HG02938 (cell line): ENCODE data around the gene PRCD.

Source experiments
- ATAC-seq: cut with Tn5 transposase; IDR thresholded peaks from one replicate; pipeline ENCODE4 v1.9.1; 2021; ENCODE audit warnings: mild to moderate bottlenecking, moderate library complexity; ENCODE audit not compliant: unreplicated experiment

Gene PRCD

DNA sequence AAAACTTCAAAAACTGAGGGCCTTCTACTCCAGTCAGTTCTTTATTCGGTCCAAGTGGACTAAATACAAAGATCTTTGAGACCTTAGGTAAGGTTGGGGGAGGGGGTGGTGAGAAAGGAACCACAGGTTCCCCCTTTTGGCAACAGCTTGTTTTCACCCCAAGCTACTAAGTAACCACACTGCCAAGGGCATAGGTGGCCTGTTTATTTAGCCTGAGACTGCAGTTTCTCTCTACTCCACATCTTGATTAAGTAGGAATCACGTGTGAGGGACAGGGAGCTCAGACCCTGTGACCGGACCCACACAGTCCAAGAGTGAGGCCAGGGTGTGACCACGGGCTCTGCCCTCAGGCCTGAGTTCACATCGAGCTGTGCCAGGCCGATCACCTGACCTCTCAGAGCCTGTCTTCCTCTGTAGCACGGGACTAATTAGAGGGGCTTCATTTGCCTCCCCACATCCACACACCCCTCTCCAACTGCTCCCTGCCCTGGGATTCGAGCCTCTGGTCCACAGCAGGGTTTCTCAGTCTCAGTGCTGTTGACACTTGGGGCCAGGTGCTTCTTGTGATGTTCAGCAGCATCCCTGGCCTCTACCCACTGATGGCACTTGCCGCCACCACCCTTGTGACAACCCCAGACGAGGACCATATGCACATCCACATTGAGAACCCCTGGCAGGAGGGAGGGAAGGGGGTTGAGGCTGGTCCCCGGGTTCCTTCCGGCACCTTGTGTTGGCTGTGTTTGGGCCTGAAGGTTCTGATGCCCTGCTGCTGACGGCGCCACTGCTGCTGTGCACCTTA, 28.0 kb downstream of the PRCD start:
- ATAC-seq: no peak

DNA sequence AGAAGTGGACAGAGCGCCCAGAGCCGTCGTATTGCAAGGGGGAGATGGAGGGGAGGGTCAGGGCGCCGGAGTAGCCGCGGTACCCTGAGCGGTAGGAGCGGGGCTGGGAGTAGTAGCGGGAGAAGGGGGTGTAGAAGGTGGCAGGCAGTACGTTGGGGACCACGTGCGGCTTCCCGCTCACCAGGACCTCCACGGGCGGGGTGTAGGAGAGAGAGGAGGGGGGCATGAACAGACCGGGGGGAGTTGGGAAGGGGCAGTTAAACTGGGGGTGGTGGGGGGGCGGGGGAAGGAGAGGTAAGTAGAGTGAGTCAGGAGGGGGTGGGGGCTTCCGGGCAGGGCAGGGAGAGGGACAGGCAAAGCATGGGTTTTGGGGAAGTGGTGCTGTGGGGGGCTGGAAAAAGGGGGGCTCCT, 29.0 kb downstream of the PRCD start:
- no peak for ATAC-seq

DNA sequence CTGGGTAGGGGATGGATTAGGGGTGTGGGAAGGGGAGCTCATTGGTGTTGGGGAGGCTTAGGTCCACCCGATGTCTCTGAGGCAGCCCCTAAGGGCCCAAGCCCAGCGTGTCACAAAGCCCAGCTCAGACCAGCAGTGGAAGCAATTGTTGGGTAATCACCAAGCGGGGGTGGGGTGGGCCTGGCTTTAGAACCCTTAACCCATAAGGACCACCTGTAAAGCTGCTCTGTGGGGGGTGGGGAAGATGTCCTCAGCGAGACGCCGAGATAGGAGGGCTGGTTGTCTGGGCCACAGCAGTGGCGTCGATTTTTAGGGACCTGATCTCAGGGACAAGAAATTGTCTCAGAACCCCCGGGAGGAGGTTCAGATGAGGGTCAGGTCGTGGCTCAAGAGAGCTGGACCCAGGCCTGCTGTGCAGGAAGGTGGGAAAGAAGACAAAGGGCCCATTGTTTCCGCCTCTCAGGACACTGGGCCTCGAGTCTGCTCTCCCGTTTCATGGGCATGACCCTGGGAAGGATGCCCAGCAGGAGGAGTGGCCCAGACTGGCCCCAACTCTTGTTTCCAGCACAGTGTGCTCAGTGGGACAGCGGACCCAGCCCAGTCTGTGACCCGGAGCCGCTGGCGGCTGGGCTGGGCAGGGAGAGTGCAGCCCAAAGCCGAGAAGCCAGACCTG, 29.9 kb downstream of the PRCD start:
- no peak for ATAC-seq

DNA sequence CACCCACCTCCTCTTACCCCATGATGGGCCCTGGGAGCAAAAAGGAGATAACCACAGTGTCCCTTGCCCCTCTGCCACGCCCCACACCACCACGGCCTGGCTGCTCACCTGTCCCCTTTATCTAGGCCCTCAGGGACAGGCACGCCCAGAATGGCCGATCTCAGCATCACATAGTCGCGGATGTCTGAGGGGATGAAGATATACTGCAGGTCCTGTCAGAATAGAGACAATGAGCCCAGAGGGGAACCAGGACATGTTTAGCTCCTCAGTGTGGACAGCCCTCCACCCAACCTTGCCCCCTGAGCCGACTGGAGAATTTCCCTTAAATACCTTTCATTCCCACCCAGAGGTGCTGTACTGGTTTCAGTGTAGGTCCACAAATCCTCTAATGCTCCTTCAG, 30.6 kb downstream of the PRCD start:
- no peak for ATAC-seq

DNA sequence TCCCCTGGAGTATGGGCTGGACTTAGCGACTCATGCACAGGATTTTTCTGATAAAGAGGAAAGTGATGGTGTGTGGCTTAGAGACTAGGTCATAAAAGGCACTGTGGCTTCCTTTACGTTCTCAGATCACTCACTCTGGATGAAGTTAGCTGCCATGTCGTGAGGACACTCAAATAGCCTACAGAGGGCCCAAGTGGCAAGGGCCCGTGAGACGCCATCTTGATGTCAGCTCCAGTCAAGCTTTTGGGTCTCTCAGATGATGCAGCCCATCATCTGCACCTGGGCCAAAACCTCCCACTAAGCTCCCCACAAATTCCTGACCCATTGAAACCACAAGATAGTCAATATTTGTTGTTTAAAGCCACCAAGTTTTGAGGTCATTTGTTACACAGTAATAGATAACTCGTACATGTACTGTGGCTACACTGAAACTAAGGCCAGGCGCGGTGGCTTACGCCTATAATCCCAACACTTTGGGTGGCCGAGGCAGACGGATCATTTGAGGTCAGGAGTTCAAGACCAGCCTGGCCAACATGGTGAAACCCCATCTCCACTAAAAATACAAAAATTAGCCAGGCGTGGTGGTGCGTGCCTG, 31.1 kb downstream of the PRCD start:
- no peak for ATAC-seq

DNA sequence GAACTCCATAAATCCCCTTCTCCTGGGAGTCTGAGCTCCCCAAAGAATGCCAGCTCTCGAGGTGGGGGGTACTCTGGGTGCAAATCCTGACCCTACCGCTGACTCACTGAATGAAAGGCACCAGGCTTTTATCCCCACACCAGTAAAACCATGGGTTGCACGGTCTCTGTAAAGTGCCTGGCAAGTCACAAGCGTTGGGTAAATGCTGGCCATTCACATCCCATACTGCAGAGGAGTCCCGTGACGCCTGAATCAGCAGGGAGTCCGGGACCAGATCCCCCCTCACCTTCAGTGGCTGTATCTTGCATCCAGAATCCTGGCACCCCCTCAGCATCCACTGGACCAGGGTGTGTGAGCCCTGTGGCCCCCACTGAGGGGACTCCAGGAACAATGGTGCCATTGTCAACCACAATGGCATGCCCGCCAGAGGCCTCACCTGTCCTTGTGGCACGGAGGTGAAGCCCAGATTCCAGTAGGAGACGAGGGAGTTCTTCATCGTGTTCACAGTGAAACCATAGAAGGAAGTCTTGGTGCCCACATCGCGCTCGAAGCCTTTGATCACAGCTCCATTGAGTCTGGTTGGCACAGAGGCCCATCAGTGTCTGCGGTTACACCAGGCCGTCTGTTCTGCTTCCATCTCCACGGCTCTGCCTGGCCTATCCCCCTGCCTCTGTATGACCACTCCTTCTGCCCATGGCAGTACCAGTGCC, 32.5 kb downstream of the PRCD start:
- no peak for ATAC-seq

DNA sequence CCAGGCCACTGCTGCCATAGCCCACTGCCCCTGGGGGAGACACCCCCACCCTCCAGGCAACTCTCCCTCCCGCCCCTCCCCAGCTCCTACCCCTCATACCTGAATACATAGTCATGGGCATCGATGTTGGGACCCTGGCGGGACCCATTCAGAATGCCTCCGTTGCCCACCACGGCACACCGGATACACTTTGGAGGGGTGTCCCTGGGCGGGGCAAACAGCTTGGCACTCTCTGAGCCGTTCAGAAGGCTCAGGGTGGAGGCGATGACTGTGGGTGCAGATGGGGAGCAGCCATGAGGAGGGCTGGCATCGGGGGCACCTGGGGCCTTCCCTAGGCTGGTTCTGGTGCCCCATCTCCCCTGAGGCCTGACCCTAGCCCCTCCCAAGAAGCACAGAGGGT, 33.3 kb downstream of the PRCD start:
- no peak for ATAC-seq

DNA sequence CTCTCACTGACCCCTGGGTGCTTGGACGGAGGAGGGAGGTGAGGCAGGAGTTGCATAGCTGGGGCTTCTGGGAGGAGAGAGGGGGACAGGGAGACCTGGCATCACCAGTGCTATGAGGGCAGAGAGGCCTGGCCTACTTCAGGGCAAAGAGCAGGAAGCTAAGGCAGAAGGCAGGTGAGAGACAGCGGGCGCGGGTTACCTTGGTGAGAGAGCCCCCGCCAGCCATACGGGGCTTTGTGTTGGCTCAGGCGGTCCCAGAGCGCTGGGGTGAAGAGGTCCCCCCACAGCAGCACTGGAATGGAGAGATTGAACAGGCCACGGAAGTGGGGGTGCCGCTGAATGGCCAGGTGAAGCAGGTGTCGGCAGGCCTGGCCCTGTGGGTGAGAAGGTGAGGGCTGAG, 34.3 kb downstream of the PRCD start:
- ATAC-seq: no peak

DNA sequence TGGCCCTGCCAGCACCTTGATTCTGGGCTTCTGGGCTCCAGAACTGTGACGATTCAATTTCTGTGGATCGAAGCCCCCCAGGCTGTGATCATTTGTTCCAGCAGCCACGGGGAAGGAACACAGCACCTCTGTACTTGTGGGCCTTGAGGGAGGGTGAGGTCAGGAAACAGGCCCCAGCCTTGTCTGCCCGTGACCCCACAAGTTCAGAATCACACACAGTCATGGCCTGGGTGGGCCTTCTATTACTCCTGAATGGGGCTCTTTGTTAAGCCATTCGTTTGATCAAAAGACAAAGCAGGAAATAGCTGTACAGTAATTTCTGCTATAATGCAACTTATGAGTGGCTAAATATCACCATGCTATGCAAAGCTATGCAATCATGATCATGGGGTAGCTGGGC, 35.7 kb downstream of the PRCD start:
- no peak for ATAC-seq

DNA sequence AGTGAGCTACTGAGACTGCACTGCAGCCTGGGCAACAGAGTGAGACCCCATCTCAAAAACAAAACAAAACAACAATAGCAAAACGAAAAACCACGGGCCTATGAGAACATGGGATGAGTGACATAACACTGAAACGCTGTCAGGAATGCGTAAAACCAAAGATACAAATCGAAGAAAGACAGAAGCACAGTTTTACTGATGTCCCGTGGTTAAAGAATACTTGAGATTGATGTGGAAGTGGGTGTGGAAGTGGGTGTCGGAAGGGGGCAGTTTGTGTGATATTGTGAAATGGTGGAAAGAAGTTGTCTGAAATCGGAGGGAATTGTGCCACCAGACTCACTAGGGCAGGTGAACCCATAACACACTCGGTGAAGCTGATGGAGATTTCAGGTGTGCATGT, 36.3 kb downstream of the PRCD start:
- no peak for ATAC-seq

DNA sequence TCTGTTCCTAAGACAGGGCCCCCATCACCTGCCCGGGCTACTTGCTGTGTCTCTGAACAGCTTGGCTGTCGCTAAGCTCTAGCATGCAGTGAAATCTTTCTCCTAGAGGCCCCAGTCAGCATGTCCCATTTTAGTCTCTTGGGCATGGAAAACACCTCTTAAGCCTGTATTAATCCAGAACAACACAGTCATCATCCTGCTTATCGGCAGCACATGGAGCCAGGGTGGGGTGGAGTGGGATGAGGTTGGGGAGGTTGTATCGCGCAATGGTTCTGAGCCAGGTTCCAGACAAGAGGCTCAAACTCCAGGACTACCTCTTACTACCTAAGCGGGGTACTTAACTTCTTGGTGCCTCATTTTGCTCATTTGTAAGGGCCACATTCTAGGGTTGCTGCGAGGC, 38.0 kb downstream of the PRCD start:
- no peak for ATAC-seq

DNA sequence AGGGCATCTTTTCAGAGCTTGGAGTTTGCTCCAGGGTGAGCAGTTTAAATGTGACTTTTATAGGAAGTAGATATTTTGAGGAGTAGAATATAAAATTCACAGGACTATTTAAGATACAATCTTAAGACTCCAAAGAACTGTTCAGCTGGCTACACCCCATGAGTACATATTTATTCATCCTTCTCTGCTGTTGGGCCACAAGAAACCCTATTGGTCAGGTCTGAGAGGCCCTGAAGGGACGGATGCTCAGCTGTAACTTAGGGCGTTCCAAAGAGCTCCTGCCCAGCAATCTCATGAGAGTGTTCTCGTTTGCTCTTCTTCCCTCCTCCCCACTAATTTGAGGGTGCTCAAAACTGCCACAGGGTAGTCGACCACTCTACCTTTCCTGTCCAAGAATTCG, 38.5 kb downstream of the PRCD start:
- ATAC-seq: no peak

DNA sequence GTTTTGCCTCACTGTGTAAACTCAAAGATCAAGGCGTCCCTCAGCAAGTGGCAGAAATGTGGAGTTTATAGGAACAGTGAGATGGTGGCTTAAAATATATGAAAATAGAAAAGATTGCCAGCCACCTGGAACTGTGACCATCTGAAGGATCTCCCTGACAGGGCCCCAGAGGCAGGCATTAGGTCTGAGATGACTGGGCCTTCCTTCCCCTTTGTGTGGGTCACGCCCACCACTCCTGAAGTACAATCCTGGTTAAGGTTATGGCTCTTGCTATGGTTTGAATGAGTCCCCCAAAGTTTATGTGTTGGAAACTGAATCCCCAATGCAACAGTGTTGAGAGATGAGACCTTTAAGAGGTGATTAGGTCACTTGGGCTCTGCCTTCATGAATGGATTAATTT, 39.4 kb downstream of the PRCD start:
- ATAC-seq: no peak

DNA sequence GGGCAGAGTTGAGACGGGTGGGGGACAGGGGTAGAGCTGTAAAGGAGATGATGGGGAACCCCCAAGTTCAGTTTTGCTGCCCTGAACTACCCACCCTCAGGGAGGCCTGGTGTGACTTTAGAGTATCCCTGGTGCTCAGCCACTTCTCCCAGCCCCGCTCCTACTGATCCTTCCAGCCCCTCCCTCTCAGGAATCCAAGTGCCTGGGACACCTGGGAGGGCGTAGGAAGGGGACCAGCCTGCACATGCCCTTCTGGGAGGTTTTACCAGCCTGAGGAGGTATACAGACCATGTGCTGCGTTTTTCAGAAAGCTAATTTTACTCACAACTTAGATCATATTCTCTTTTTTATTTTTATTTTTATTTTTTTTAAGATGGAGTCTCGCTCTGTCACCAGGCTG, 41.7 kb downstream of the PRCD start:
- no peak for ATAC-seq

DNA sequence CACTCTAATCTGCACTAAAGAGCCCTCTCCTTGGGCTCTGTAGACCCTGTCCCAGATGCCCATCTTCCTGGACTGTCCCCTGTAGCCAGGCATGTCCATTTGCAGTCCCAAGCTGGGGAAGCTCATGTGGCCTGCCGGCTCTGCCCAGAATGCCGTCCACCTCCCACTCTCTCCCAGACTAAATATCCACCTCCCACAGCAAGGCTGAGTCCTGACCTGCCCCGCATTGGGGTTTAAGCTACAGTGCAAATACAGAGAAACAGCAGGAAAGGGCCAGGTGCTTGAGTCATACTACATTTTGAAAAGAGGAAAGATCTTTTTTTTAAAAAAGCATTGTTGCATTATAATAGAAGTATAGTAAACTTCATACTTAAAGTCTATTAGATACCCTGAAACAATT, 42.8 kb downstream of the PRCD start:
- ATAC-seq: no peak

DNA sequence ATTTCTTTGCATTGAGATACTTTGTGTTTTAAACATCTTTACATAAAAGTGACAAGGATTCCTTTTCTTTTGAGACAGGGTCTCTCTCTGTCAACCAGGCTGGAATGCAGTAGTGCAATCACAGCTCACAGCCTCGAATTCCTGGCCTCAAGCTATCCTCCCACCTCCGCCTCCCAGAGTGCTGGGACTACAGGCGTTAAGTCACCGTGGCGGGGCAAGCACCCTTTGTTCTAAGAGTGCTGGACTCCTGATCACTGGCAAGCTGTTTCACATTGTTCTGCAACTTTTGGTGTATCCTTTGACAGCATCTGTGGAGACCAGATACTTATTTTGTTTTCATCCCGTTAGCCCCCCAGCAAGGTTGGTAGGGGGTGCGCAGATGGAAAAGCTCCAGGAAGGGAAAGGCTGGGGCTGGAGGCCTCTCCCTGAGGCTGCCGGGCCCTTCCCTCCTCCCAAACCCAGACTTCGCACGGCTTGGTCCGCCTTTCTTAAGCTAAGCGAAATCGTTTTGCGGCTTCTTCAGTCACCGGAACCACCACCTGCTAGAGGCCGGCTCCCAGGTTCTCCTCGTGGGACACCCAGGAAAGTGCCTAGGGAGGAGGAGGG, 44.7 kb downstream of the PRCD start:
- no peak for ATAC-seq

DNA sequence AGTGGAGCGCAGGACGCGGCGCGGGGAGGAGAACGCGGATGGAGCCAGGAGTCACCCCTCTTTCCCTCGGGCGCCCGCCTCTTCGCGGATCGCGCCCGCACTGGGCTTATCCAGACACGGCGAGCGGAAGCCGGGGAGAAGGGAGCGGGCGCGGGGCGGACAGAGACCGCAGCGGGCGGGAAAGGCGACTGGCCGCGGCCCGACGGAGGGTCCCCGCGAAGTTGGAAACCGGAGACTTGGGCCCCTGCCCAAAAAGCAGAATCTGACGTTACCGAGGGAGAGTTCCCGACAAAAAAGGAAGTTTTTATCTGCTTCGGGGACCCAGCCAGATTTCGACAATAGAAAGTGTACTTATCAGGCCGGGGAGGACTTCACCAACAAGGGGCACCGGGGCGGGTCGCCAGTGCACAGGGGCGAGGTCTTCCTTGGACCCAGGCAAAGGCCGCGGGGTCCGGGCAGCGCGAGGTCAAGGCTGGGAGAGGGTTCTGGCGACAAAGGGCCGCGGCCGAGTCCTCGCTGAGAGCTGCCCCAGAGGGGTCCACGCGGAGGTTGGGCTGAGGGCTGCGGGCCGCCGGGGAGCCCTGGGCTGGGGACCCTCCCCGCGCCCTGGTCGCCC, 45.3 kb downstream of the PRCD start:
- no peak for ATAC-seq

DNA sequence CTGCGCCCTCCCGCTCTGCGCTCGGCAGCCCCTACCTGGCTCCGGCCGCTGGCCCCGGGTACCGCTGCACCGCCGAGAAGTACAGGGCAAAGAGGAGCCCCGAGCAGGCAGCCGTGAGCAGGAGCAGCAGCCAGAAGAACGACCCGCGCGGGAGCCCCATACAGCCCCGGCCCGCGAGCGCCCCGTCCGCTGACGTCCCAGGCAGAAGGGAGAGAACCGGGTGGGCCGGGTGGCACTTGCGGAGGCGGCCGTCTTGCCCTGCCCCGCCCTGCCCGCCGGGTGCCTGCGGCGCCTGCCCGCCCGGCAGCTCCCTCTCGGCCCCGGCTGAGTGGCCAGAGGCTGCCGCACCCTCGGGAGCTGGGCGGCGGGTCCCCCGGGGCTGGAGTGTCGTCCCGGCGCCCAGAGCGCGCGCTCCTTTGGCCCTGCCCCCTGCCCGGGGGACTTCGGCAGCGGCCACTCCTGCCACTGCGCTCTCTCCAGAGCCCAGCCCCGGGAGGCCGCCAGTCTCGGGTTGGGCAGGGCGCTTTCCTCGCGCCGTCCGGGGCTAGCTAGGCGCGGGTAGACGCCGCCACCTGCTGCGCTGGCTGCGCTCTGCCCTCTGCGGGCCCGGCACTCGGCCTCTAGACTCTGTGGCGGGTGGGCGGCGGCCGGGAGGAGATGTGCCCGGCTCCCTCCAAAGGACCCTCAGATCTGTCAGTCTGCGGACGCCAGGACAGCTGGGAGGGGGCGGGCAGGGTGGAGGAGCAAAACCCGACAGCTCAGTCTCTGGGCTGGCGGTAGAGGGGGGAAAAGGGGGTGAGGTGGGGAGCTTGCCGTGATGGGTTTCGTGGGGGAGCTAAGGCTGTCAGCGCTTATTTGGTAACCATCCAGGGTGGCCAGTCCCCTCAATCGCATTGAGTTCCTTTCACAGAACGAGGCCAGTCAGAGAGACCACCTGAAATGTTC, 46.1 kb downstream of the PRCD start, which contains the start of gene ST6GALNAC2:
TSS of gene ST6GALNAC2 (minus strand) at position 212 of the 945 bp plus-strand sequence. CDS start at position 160, 52 bp downstream.
- ATAC-seq: no peak

DNA sequence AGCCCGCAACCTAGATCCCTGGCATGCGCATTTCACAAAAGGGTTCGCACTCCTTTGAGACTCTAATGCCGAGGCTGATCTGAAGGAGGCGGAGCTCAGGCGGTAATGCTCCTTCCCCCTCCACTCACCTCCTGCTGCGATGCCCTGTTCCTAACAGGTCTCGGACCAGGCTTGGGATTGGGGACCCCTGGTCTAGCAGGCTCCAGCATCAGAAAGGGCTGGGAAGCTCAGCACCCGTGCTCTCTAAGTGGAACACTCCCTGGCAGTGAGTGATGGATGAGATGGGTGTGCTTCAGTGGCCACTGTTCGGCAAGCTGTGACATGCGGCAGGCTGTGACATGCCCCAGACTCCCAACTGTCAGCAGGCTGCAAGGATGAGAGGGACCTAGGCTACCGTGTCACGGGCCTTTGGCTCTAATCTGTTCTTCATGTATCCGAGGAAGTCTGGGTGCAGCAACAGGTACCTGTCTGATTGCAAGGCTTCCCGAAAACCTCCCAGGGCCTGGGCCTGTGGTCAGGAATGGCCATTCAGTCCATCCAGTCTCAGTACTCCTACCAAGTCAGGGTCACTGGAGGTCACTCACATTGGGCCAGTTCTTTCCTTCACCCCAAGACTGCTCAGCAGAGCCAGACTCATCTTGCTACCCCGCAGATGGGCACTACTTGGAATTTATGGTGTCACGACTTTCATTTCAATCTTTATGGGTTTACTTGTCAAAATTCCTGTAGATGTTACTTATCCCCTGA, 47.1 kb downstream of the PRCD start:
- no peak for ATAC-seq
